T-helper 1 cell treated with Interleukin-12 subunit alpha and Interleukin-12 subunit beta and Interleukin-4 antibody, amounts not matched to agents 30 ng/mL and 1 ng/mL, for 36 hours (primary cell): ENCODE data around the gene ELF4. TPM values are rescaled to one million over a fixed set of nuclear protein-coding genes. Genes with fewer than 3 reads are reported as not detected.

ENCODE experiments used
- intact Hi-C: fragments of 100-400 bp; cut with micrococcal nuclease; formaldehyde crosslinking; loops from one replicate; pipeline ENCODE4 v1.15.1; 2024
- total RNA-seq: library from RNA; stranded (reverse); gene quantifications from 2 replicates; pipeline ENCODE4 v1.2.3, GENCODE V29; 2022

Gene ELF4
- 38.8 and 39.3 TPM in 2 replicates for total RNA-seq

DNA sequence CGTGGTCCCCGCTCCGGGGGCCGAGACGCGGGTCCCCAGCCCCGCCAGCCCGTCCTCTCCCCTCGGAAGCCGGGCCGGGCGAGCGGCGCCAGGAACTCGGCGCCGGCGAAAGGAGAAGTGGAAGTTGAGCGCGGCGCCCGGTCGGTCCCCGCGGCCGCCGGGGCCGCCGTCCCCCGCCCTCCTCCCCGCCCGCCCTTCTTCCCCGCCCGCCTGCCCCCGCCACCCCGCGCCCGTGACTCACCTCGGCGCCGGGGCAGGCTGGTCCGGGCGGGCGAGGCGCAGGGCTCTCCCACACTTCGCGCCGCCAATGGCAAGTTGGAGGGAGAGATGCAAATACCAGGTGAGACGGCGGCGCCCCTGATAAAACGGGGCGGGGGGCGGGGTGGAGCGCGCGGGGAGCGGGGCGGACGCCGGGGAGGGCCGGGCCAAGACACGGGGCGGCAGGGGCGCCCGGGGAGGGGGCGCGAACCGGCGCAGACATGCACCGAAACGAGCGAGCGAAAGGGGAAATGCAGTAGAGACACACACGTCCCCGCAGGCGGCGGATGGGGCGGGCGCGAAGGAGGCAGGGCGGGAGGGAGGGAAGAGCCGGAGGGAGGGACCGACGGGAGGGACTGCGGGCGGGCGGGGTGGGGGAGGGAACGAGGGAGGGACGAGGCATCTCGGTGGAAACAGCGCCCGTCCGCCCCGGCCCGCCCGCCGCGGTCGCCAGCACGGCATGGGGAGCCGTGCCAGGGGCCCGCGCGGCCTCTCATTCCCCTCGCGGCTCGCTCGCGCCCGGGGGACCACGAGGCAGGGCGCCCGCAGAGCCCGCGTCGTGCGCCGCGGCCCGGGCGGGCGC is at the start of gene ELF4:
TSS of gene ELF4 (minus strand) at position 119 of the 841 bp plus-strand sequence. CDS start 29,167 bp downstream, outside the sequence.
- intact Hi-C loops = no loop called here

DNA sequence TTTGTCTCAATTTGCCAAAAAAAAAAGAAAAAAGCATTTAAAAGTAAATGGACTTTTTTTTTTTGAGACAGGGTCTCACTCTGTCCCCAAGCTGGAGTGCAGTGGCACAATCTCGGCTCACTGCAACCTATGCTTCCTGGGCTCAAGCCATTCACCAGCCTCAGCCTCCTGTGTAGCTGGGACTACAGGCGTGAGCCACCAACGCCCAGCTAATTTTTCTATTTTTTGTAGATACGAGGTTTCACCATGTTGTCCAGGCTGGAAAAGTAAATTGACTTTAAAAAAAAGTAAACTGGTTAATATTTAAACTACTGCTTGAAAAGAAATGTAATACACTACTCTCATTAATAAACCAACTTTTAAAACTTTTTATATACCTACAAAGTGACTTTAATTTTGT is 49.5 kb upstream of the ELF4 start:
- intact Hi-C loops = no loop called here

GRCh38 chrX:130158311-130158710 is 48.0 kb upstream of the ELF4 start:
- intact Hi-C loops = no loop called here

GRCh38 chrX:130155564-130155963 is 45.3 kb upstream of the ELF4 start:
- intact Hi-C loops = no loop called here

DNA sequence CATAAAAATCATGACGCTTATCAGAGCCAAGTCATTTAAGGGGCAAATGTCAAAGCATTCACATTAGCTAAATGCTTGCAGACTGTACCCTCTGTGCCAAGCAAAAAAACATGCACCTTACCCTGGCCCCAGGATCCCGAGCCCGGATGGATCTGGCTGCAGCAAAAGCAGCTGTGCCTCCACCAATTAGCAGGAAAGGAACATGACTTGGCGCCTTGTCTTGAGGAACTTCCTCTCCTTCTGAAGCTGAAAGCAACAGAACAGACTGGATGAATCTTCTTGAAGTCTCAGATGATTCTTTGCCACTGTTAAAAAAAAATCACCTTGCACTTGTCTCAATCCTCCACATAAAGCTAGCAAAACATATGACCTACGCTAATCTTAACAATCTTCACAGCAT is 37.3 kb upstream of the ELF4 start:
- intact Hi-C loops = no loop called here

GRCh38 chrX:130145123-130145522 is 34.8 kb upstream of the ELF4 start:
- intact Hi-C loops = no loop called here

DNA sequence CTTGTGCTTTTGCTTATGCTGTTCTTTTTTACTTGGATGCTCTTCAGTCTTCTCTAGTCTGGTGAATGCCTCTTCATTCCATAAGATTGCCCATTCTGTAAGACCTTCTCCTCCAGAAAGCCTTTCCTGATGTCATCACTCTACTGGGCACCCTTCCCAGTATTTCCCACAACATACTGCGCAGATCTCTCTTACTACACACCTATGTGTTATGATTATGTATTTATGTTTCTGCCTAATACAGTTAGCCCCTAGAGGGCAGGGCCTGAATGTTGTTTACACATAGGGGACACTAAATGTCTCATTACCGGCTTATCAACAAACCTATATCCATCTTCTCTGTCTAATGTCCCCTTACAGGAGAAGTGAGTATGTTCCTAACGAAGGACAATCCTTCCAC is 34.2 kb upstream of the ELF4 start:
- intact Hi-C loops = loop anchor here (1.0 kb wide), 1 partner anchor 48 kb away; no protein-coding TSS in a partner anchor

DNA sequence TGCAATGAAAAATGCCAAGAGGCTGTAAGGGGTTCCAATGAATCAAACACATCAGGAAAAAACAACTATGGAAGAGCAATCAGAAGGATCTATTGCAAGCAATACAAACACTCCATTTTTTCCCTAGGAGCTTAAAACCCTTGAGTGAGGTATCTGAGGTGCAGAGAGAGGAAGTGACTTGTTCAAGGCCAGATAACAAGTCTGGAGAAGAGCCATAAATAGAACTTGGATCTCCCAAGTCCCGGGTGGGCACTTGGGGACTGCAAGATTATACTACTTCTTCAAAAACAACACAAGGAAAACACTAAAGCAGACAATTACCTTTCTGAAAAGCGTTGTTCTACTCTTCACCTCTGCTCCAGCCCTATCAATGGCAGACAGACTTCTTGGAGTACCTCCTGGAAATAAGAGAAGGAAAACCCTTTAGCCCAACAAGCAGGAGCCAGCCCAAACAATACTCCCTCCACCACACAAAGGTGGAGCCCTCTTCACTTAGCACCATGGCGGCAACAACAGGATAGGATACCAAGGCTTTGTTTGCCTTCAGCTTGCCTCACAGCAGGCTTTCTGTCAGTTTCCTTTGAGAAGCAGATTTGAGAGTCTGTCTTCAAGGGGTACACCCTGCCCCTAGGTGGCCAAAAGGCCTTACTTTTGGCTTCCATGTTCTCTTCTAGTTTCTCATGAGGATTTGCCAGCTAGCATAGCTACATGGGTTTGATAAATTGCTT is 29.3 kb upstream of the ELF4 start:
- intact Hi-C loops = no loop called here

DNA sequence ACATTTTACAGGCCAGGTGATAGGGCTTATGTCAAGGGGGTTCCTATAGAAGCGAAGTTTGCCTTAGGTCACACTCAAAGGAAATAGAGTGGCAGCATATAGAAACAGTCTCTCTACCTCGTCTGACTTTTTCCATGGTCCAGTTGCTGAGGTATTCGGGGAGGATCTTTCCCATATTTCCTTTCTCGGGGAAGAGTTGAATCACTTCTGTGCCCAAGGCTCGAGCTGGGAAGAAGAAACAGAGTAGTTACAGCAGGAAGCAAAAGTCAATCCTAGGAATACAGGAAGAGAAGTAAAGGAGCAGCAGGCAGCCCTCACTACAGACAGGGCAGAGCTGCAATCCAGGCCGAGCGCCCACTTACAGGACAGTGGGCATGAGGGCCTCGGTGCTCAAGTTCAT is 26.7 kb upstream of the ELF4 start:
- intact Hi-C loops = no loop called here

GRCh38 chrX:130136496-130136895 is 26.2 kb upstream of the ELF4 start:
- intact Hi-C loops = no loop called here

DNA sequence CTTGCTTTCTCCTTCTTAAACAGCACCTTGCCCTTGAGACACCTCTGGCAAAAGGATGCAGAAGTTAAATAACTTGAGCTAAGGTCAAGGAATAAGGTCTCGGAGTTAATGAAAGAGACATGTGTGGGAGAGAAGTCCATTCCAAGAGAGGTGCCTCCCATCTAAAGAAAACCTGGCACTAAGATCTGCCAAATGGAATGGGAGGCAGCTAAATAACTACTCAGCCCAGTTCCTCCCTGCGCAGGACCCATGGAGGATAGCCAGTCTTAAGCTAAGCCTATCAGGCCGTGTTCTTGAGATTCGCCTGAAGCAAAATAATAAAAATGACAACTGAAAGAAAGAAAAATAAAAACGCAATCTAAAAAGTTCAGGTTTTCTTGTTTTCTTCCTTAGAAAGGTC is 20.7 kb upstream of the ELF4 start:
- intact Hi-C loops = no loop called here

- intact Hi-C loops = no loop called here
Measured at GRCh38 chrX:130125091-130125874, 15.0 kb upstream of the ELF4 start.

DNA sequence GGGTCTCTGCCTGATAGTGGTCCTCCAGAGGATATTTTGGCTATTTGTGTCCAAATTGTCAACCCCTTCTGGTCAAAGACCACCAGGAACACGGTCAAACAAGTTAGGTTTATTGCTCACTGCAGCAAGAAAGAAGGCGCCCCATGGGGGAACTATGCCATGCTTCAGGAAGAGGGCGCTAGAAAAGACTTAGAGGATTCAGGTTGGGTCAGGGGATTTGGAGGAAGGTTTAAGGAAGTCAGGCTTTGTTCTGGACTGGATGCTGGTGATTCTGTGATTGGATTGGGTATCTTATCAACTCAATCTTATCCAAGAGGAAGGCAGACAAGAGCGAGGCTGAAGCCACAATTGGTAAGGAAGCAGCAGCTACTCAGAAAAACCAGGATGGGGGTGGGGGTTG is 14.3 kb upstream of the ELF4 start:
- intact Hi-C loops = loop anchor here (5.0 kb wide), 2 partner anchors 68 to 282 kb away; partner anchors contain the start of gene ZDHHC9

GRCh38 chrX:130121505-130121800 is 11.2 kb upstream of the ELF4 start:
- intact Hi-C loops = loop anchor here (1.0 to 5.0 kb wide), 4 partner anchors 49 to 279 kb away; partner anchors contain the start of genes RAB33A and ZDHHC9

GRCh38 chrX:130120746-130121504 is 10.6 kb upstream of the ELF4 start:
- intact Hi-C loops = loop anchor here (1.0 to 5.0 kb wide), 6 partner anchors 29 to 279 kb away; partner anchors contain the start of genes RAB33A and ZDHHC9

- intact Hi-C loops = loop anchor here (1.0 to 5.0 kb wide), 5 partner anchors 28 to 278 kb away; partner anchors contain the start of genes RAB33A and ZDHHC9
Measured at GRCh38 chrX:130120321-130120731, 10.0 kb upstream of the ELF4 start.

- intact Hi-C loops = no loop called here
Measured at GRCh38 chrX:130119312-130119898, 9.1 kb upstream of the ELF4 start.

DNA sequence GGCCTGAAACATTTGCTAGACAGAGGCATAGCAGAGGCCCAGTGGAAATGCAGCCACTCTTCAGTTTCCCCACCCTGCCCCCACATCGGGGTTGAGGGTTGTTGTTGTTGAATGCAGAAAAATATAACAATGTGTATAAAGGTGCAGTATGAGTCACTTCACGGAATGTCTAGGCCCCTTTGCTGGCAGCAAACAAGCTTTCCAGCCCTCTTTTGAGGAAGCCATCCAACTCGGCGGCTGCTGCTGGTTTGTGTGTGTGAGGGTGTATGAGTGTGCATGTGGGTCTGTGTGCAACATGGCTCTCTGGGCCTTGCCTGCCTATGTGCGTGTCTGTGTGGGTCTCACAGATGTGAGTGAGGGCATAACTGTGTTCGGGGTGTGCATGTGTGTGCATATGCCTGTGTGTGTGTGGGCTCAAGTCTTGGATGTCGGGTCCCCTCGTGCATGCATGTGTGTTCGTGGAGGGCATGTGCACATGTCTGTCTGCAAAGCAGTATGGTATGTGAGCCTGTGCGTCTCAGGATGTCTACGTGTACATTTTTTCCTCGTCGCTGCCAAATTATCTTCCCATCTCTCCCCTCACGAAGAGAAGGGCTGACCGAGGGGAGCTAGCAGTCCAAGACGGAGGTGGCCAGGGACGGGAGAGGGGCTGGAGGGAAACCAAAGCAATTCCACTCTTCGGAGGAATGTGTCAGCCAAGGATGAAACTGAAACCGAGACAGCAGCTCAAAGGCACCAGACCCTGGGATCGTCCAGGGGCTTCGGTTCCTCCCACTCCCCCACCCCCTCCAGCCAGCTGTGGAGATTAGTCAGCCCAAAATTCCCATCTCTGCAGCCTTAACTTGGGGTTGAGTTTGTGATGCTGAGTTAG is 8.4 kb upstream of the ELF4 start:
- intact Hi-C loops = no loop called here

DNA sequence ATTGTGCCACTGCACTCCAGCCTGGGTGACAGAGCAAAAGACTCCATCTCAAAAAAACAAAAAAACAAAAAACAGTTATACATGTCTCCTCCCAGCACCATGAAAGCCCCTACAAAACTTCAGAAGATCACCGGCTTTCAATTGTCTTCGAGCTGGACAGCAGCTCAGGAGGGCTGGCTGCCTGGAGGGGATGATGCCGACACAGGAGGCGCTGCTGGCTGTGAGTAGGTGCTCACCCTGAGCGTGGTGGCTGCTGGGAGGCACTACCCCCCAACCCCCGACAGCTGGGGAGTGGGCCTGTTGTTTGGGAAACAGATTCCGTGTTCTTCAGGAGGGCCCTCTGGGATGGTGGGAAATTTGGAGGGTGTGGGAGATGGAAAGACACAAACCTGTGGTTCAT is 6.9 kb upstream of the ELF4 start:
- intact Hi-C loops = no loop called here
